Trophoblast cell (in vitro differentiated cells and primary cell): ENCODE results near the gene CDCA5.

Experiments
- DNase-seq, 2 donors: peaks; one replicate each; pipeline ENCODE4 v3.0.0-alpha.2; 2016
- H2AFZ ChIP-seq: 2 replicates; pipeline ENCODE4 v1.6.1; 2013; ENCODE audit warnings: low read length, moderate library complexity, mild to moderate bottlenecking; ENCODE audit not compliant: insufficient read depth, poor library complexity
- H2AK5ac ChIP-seq: 2 replicates; pipeline ENCODE4 v1.6.1; 2013; ENCODE audit warnings: mild to moderate bottlenecking, low read length
- H2BK120ac ChIP-seq: 2 replicates; pipeline ENCODE4 v1.6.1; 2013; ENCODE audit warnings: low read length, mild to moderate bottlenecking, moderate library complexity; ENCODE audit not compliant: insufficient read depth, poor library complexity
- H2BK12ac ChIP-seq: 2 replicates; pipeline ENCODE4 v1.6.1; 2013; ENCODE audit warnings: mild to moderate bottlenecking, low read length, moderate library complexity
- H2BK5ac ChIP-seq: 2 replicates; pipeline ENCODE4 v1.6.1; 2013; ENCODE audit warnings: low read length, low read depth, moderate library complexity, mild to moderate bottlenecking; ENCODE audit not compliant: poor library complexity
- H3K14ac ChIP-seq: 2 replicates; pipeline ENCODE4 v1.6.1; 2013; ENCODE audit warnings: mild to moderate bottlenecking, low read length
- H3K18ac ChIP-seq: 2 replicates; pipeline ENCODE4 v1.6.1; 2013; ENCODE audit warnings: mild to moderate bottlenecking, low read length
- H3K23ac ChIP-seq: 2 replicates; pipeline ENCODE4 v1.6.1; 2013; ENCODE audit warnings: low read length
- H3K27ac ChIP-seq: 2 replicates; pipeline ENCODE4 v1.5.1; 2013; ENCODE audit warnings: low read depth, mild to moderate bottlenecking, inconsistent platforms, low read length, moderate library complexity
- H3K27me3 ChIP-seq: 2 replicates; pipeline ENCODE4 v1.6.1; 2013; ENCODE audit warnings: inconsistent platforms, mild to moderate bottlenecking, low read length, moderate library complexity; ENCODE audit not compliant: insufficient read depth
- H3K36me3 ChIP-seq, 2 experiments: 1 replicate in 1 of 2; 2 replicates in 1 of 2; pipeline ENCODE4 v1.6.1; 2013; ENCODE audit warnings: low read length in 2 of 2, mild to moderate bottlenecking in 2 of 2, moderate library complexity in 1 of 2; ENCODE audit not compliant: insufficient read depth in 2 of 2, control insufficient read depth in 1 of 2
- H3K4ac ChIP-seq: 2 replicates; pipeline ENCODE4 v1.6.1; 2013; ENCODE audit warnings: low read depth, mild to moderate bottlenecking, low read length, moderate library complexity
- H3K4me1 ChIP-seq, 2 experiments: 1 replicate in 1 of 2; 2 replicates in 1 of 2; pipeline ENCODE4 v1.6.1; 2013; ENCODE audit warnings: low read length in 2 of 2, mild to moderate bottlenecking in 2 of 2, moderate library complexity in 1 of 2; ENCODE audit not compliant: insufficient read depth in 2 of 2, control insufficient read depth in 1 of 2
- H3K4me2 ChIP-seq: 2 replicates; pipeline ENCODE4 v1.6.1; 2013; ENCODE audit warnings: inconsistent platforms, mild to moderate bottlenecking, low read length, moderate library complexity
- H3K4me3 ChIP-seq: 2 replicates; pipeline ENCODE4 v1.5.1; 2013; ENCODE audit warnings: mild to moderate bottlenecking, low read depth, low read length, inconsistent platforms
- H3K79me1 ChIP-seq: one replicate; pipeline ENCODE4 v1.6.1; 2013; ENCODE audit warnings: low read length
- H3K79me2 ChIP-seq: 2 replicates; pipeline ENCODE4 v1.6.1; 2013; ENCODE audit warnings: low read length, mild to moderate bottlenecking; ENCODE audit not compliant: control insufficient read depth, insufficient read depth, poor library complexity
- H3K9ac ChIP-seq: 2 replicates; pipeline ENCODE4 v1.6.1; 2013; ENCODE audit warnings: mild to moderate bottlenecking, low read length
- H3K9me3 ChIP-seq: 2 replicates; pipeline ENCODE4 v1.6.1; 2013; ENCODE audit warnings: low read depth, mild to moderate bottlenecking, control low read depth, inconsistent platforms, low read length; ENCODE audit not compliant: insufficient read depth
- H4K12ac ChIP-seq: 2 replicates; pipeline ENCODE4 v1.6.1; 2013; ENCODE audit warnings: low read depth, mild to moderate bottlenecking, low read length, moderate library complexity
- H4K8ac ChIP-seq: 2 replicates; pipeline ENCODE4 v1.6.1; 2013; ENCODE audit warnings: low read depth, mild to moderate bottlenecking, low read length, moderate library complexity
- H4K91ac ChIP-seq: one replicate; pipeline ENCODE4 v1.6.1; 2013; ENCODE audit warnings: low read depth, mild to moderate bottlenecking, low read length, moderate library complexity
- WGBS: extraction: QIAGEN DNeasy Blood & Tissue Kit; methylation state at CpG from one replicate; pipeline ENCODE4 v1.1.7; 2013; ENCODE audit warnings: missing lambda C conversion rate; ENCODE audit not compliant: insufficient read length, insufficient coverage; ENCODE audit errors: extremely low coverage; 5-methylcytosine and 5-hydroxymethylcytosine counted together

Gene CDCA5

GRCh38 chr11:65078786-65079342 is 5.0 kb downstream of the CDCA5 start:
- H2BK12ac ChIP-seq, result no peak overlapping the region
- H4K8ac ChIP-seq, result no peak overlapping the region
- no peak overlapping the region for H3K4me2 ChIP-seq

DNA sequence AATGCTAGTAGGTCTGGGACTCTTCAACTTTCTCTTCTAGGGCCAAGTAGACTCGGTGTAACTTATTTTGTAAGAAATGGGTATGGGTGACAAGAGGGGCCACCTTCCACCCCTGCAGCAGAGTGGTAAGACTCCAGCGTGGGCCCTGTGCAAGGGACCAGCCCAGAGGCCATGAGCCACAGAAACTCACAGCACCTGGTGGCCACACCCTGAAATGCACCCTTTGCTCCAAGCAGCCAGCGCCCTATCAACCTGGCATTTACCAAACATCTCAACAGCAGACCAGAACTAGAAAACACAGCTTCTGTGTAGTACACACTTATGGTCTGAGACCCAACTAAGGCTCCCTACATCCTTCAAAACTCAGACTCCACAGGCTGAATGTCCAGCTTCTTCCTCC is 5.7 kb downstream of the CDCA5 start:
- Histone ChIP-seq H3K79me1 (no peaks in the 10 kb centered on the region), H3K9ac (no peak overlapping the region), H4K8ac (no peak overlapping the region), H3K4ac (no peak overlapping the region), H3K9me3 (no peaks in the 10 kb centered on the region), H2BK12ac (no peak overlapping the region), H3K79me2 (peaks cover 2% of the 10 kb centered on the region), H3K18ac (no peak overlapping the region), H4K91ac (no peak overlapping the region), H3K23ac (no peak overlapping the region), H2AFZ (no peak overlapping the region), H4K12ac (no peak overlapping the region), H3K27me3 (no peaks in the 10 kb centered on the region), H3K4me1 (peaks cover 1 to 2% of the 10 kb centered on the region in 2 experiments), H2BK120ac (no peak overlapping the region), H3K36me3 (peaks cover 32 to 41% of the 10 kb centered on the region in 2 experiments), H2BK5ac (no peak overlapping the region), H3K27ac (no peak overlapping the region), H2AK5ac (no peak overlapping the region), H3K4me2 (no peak overlapping the region), H3K4me3 (no peak overlapping the region), H3K14ac (no peak overlapping the region)
- no CpG with 5 or more reads among the region's 3 CpGs for WGBS
- peak; percentile 6 to 71 for DNase-seq

More at GRCh38 chr11:65078786-65079342, 5.0 kb downstream of the CDCA5 start:
- no peaks in the 10 kb centered on the region for H3K9me3 ChIP-seq
- no peak overlapping the region for H3K4ac ChIP-seq
- H3K4me1 ChIP-seq, result peaks cover 4 to 5% of the 10 kb centered on the region in 2 experiments
- DNase-seq, result no peak
- H2BK5ac ChIP-seq, result no peak overlapping the region
- H3K36me3 ChIP-seq, result peaks cover 32 to 41% of the 10 kb centered on the region in 2 experiments
- H3K79me1 ChIP-seq, result peaks cover 2% of the 10 kb centered on the region
- no peak overlapping the region for H3K23ac ChIP-seq
- no peak overlapping the region for H4K91ac ChIP-seq
- H3K27me3 ChIP-seq, result no peaks in the 10 kb centered on the region
- no peak overlapping the region for H3K14ac ChIP-seq
- no peak overlapping the region for H3K4me3 ChIP-seq
- H3K18ac ChIP-seq, result no peak overlapping the region
- H2BK120ac ChIP-seq, result no peak overlapping the region
- H3K9ac ChIP-seq, result no peak overlapping the region
- H2AK5ac ChIP-seq, result no peak overlapping the region
- no peak overlapping the region for H4K12ac ChIP-seq
- peaks cover 8% of the 10 kb centered on the region for H3K79me2 ChIP-seq
- H2AFZ ChIP-seq, result no peak overlapping the region
- no peak overlapping the region for H3K27ac ChIP-seq
- no CpG with 5 or more reads among the region's 9 CpGs for WGBS

DNA sequence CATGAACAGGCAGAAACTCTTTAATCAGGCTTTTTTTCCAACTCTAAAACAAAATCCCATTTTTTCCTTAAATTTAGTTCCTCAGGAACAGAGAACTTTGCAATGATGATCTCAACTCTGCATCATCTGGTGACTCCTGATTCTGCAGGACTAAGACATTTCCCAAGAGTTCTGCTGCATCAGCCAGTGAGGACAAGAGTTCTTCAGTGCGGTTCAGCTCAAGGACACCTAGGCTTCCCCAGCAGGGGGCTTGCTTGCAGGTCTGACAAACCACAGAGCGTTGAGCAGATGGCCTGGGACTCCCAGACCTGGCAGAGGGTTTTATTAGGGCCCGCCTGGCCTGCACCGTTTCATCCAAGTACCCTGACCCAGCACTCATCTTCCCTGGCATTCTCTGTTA is 6.4 kb downstream of the CDCA5 start:
- no peak overlapping the region for H4K8ac ChIP-seq
- H3K23ac ChIP-seq, result no peak overlapping the region
- no peaks in the 10 kb centered on the region for H3K79me2 ChIP-seq
- no peak for DNase-seq
- H2BK5ac ChIP-seq, result no peak overlapping the region
- H2AK5ac ChIP-seq, result no peak overlapping the region
- H2BK120ac ChIP-seq, result no peak overlapping the region
- no peak overlapping the region for H3K27ac ChIP-seq
- H3K4ac ChIP-seq, result no peak overlapping the region
- H3K14ac ChIP-seq, result no peak overlapping the region
- H3K4me3 ChIP-seq, result no peak overlapping the region
- H2AFZ ChIP-seq, result no peak overlapping the region
- no peaks in the 10 kb centered on the region for H3K4me1 ChIP-seq
- no peak overlapping the region for H3K18ac ChIP-seq
- no peaks in the 10 kb centered on the region for H3K27me3 ChIP-seq
- H3K36me3 ChIP-seq, result peaks cover 32 to 41% of the 10 kb centered on the region in 2 experiments
- H3K9ac ChIP-seq, result no peak overlapping the region
- H3K9me3 ChIP-seq, result no peaks in the 10 kb centered on the region
- no peak overlapping the region for H2BK12ac ChIP-seq
- H4K91ac ChIP-seq, result no peak overlapping the region
- no peak overlapping the region for H4K12ac ChIP-seq
- no peak overlapping the region for H3K4me2 ChIP-seq
- H3K79me1 ChIP-seq, result no peaks in the 10 kb centered on the region
- no CpG with 5 or more reads among the region's 4 CpGs for WGBS

GRCh38 chr11:65072631-65072966 is 11.2 kb downstream of the CDCA5 start:
- Histone ChIP-seq H3K9me3 (no peaks in the 10 kb centered on the region), H3K14ac (no peak overlapping the region), H3K4ac (no peak overlapping the region), H4K12ac (no peak overlapping the region), H3K79me1 (no peaks in the 10 kb centered on the region), H4K8ac (no peak overlapping the region), H2BK5ac (no peak overlapping the region), H2BK12ac (no peak overlapping the region), H3K79me2 (no peaks in the 10 kb centered on the region), H4K91ac (no peak overlapping the region), H2BK120ac (no peak overlapping the region), H3K18ac (no peak overlapping the region), H3K36me3 (peaks cover 9 to 10% of the 10 kb centered on the region in 2 experiments), H3K4me3 (no peak overlapping the region), H2AK5ac (no peak overlapping the region), H3K23ac (no peak overlapping the region), H3K27ac (no peak overlapping the region), H3K4me1 (no peaks in the 10 kb centered on the region), H3K9ac (no peak overlapping the region), H3K4me2 (no peak overlapping the region), H2AFZ (no peak overlapping the region), H3K27me3 (no peaks in the 10 kb centered on the region)
- no peak for DNase-seq
- no CpG with 5 or more reads among the region's 1 CpG for WGBS
